Colon (tissue), 2 donors: Measurements from ENCODE around the gene UVRAG.

ENCODE experiments used
- FAIRE-seq: peaks from 2 replicates; lab custom pipeline; 2012; peaks lifted over from hg19 to GRCh38; lab: Jason Lieb, UNC
- donor health status: control.
- donor health status: control.

UVRAG gene

DNA sequence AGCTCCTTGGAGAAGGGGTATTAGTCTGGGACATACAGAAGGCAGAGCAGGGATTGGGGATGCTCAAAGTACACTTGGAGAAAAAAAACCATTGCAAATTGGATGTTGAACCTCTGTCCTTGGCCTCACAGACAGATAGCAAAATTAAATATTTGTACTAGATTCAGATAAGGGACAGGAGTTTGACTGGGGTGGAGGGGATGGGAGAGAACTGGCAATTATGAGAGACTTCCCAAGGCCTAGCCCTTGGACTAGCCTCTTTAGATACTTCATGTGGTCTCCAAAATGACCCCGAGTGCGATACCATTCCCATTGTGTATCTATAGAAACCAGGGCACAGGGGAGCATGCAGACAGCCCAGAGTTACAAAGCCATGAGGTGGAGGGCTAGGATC, 30.9 kb upstream of the UVRAG start:
- FAIRE-seq = no peak

- no peak for FAIRE-seq
Observed at GRCh38 chr11:75784506-75784905, 30.5 kb upstream of the UVRAG start.

GRCh38 chr11:75785187-75785586, 29.8 kb upstream of the UVRAG start:
- FAIRE-seq = no peak

GRCh38 chr11:75786101-75786736, 28.8 kb upstream of the UVRAG start:
- FAIRE-seq = no peak

DNA sequence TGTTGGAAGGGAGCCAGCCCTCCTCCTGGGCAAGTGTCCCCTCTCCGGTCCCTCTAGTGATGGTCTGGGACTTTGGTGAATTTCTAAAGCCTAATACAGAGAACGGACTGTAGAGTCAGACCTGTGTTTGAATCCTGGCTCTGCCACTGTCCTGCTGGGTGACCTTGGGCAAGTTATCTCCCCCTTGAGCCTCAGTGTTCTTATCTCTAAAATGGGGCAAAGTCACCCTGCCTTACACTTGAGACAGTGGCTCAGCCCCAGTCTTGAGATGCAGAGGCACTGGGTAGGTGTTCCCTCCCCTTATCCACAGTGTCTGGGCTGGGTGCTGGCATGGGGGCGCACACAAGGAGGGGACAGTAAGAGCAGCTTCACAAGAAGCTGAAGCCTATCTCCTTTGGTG, 25.5 kb upstream of the UVRAG start:
- FAIRE-seq = no peak

DNA sequence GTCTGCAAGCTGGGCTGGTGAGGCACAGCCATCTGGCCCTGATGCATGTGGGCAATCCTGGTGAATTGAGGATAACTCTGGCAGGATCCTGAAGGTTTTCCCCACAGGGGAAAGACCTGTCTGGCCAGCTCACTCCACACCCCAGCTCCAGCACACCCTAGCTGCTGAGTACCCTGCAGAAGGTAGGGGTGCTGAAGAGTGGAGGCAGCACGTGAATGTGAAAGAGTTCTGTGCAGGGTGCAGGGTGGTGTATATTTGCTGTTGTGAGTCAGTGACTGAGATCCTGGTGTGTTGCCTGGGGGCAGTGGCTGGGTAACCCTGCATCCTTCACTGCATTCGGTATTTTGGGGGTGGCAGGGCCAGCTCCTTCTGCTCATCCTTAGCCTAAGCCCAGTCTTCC, 24.0 kb upstream of the UVRAG start:
- FAIRE-seq = no peak

- FAIRE-seq = no peak
Observed at GRCh38 chr11:75792127-75792731, 22.8 kb upstream of the UVRAG start.

GRCh38 chr11:75792997-75793800, 21.8 kb upstream of the UVRAG start:
- no peak for FAIRE-seq

GRCh38 chr11:75793966-75794365, 21.0 kb upstream of the UVRAG start:
- no peak for FAIRE-seq

GRCh38 chr11:75795276-75796090, 19.5 kb upstream of the UVRAG start:
- FAIRE-seq = no peak

DNA sequence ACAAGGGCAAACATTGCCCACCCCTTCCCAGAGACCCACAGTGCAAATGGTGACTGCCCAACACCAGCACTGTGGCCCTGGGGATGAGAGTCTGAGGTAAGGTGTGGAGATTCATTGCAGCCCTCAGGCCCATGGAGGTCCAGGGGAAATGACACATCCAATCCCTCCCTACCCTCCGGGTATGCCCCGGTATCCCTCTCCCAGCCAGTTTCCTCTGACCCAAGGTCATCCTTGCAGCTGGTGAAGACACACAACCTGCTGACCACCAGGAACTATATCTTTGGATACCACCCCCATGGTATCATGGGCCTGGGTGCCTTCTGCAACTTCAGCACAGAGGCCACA, 18.9 kb upstream of the UVRAG start:
- FAIRE-seq = no peak

DNA sequence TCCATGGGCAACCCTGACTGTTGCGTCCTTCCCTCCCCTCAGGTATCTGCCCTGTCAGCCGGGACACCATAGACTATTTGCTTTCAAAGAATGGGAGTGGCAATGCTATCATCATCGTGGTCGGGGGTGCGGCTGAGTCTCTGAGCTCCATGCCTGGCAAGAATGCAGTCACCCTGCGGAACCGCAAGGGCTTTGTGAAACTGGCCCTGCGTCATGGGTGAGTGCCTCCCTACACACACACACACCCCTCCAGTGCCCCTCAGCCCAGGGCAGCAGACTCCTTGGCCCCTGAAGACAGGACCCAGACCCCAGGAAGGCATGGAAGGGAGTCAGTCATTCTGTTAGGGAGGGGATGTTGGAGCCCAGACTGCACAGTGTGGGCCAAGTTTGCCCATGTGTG, 17.9 kb upstream of the UVRAG start:
- no peak for FAIRE-seq

GRCh38 chr11:75797792-75798191, 17.2 kb upstream of the UVRAG start:
- FAIRE-seq = no peak

GRCh38 chr11:75800136-75800675, 14.8 kb upstream of the UVRAG start:
- FAIRE-seq = no peak

DNA sequence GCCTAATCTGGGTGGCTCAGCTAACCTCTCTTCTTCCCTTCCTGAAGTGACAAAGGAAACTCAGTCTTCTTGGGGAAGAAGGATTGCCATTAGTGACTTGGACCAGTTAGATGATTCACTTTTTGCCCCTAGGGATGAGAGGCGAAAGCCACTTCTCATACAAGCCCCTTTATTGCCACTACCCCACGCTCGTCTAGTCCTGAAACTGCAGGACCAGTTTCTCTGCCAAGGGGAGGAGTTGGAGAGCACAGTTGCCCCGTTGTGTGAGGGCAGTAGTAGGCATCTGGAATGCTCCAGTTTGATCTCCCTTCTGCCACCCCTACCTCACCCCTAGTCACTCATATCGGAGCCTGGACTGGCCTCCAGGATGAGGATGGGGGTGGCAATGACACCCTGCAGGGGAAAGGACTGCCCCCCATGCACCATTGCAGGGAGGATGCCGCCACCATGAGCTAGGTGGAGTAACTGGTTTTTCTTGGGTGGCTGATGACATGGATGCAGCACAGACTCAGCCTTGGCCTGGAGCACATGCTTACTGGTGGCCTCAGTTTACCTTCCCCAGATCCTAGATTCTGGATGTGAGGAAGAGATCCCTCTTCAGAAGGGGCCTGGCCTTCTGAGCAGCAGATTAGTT, 14.2 kb upstream of the UVRAG start:
- FAIRE-seq = no peak

GRCh38 chr11:75801362-75802020, 13.5 kb upstream of the UVRAG start:
- no peak for FAIRE-seq

- FAIRE-seq = no peak
Observed at GRCh38 chr11:75802021-75802912, 12.7 kb upstream of the UVRAG start.

DNA sequence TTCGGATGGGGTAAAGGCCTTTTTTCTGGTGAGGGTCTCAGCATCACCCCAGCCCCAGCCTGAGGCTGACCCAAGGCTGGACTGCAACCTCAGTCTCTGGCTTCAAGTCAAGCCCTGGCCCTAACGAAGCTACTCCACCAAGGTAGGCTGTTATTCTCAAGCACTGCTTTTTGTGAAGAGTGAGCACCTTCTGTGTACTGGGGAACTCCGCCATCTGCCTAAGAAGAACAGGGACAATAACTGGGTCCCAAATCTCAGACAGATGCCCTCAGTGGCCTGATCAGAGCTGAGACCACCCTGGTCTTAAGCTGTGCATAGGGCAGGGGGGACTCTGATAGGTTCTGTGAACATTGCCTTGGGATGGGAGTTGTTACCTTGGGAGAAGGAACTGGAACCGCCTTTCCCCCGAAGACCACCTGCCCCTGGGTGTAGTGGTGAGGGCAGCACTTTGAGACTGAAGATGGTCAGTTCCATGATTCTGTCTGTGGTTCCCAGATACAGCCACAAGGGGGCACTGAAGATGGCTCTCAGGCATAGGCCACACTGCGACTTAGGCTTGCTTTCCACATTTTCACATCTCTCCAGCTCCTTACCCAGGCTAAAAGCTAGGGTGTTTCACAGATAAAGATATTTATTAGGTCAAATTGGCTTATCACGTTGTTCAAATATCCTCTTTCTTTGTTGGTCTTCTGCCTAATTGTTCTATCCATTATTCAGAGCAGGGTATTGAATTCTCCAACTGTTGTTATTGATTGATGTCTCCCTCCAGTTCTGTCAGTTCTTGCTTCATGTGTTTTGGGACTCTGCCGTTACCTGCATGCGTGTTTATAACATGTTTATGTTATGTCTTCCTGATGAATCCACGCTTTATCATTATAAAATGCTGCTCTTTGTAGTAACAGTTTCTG, 11.8 kb upstream of the UVRAG start:
- no peak for FAIRE-seq

DNA sequence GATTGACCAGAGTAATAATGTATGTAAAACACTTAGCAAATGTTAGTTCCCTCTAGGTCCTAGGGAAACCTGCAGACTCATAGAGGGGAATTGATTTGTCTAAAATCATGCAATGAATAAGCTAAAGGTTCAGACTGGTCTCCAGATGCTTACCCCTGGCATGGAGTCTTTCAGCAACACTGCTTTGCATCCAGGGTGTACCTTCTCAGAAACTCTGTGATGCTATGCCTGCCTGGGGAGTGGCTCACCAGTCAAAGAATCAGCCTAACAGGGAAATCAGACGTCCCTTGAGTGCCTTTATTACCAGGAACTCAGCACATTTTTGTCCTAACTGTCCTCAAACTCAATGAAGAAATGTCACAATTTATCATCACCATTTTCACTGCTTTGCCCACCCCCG, 5.9 kb upstream of the UVRAG start:
- no peak for FAIRE-seq
